Gastrocnemius medialis (tissue), 4 donors: ENCODE measurements around the gene MRPS22.

ENCODE experiments used
- POLR2A ChIP-seq, 2 donors: fragments of 450-650 bp; IDR thresholded peaks; one replicate each; pipeline ENCODE4 v1.6.1; 2017; ENCODE audit warnings: antibody characterized with exemption in 2 of 2, mild to moderate bottlenecking in 2 of 2, moderate library complexity in 2 of 2
- TF ChIP-seq, protein P1 (sequence below), 5 experiments: fragments of 450-650 bp in 3 of 5; fragments of 200-600 bp in 2 of 5; sonication (generic) in 2 of 5; IDR thresholded peaks in 4 of 5; conservative IDR thresholded peaks in 1 of 5; 1 replicate in 4 of 5; 2 replicates in 1 of 5; pipeline ENCODE4 v1.5.1; 2016 to 2019; ENCODE audit warnings: antibody characterized with exemption in 5 of 5, mild to moderate bottlenecking in 3 of 5, moderate library complexity in 3 of 5

DNA sequence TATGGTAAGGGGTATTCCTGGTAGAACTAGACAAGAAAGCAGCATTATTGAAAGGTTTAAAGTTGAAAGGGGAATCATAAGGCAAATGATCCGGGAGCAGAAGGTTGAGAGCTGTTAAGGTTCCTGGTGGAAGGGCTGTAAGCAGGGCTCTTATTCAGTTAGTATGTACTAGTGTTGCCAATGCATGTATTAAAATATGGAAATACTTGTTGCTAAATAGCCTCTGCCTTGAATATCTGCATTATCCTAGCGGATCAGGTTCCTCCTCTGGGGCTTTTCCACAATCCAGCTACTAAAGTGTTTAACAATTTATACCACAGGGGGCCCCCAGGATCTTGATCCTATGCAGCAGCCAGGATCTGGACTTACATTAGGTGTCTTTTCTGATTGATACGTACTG, 52.9 kb downstream of the MRPS22 start:
- TF ChIP-seq, protein P1, sequence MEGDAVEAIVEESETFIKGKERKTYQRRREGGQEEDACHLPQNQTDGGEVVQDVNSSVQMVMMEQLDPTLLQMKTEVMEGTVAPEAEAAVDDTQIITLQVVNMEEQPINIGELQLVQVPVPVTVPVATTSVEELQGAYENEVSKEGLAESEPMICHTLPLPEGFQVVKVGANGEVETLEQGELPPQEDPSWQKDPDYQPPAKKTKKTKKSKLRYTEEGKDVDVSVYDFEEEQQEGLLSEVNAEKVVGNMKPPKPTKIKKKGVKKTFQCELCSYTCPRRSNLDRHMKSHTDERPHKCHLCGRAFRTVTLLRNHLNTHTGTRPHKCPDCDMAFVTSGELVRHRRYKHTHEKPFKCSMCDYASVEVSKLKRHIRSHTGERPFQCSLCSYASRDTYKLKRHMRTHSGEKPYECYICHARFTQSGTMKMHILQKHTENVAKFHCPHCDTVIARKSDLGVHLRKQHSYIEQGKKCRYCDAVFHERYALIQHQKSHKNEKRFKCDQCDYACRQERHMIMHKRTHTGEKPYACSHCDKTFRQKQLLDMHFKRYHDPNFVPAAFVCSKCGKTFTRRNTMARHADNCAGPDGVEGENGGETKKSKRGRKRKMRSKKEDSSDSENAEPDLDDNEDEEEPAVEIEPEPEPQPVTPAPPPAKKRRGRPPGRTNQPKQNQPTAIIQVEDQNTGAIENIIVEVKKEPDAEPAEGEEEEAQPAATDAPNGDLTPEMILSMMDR (IDR thresholded peaks at IDR 0.05 in 4 of 5, conservative IDR thresholded peaks at IDR 0.05 in 1 of 5): no peak
- TF ChIP-seq POLR2A (IDR thresholded peaks at IDR 0.05): no peak
